Measurements from ENCODE around the gene CDC14B. TPM values are rescaled to one million over a fixed set of nuclear protein-coding genes. Genes with fewer than 3 reads are reported as not detected.

Gene CDC14B
- total and polyA plus RNA-seq, 2 donors from 2014 or later, result 9.1 to 19.6 TPM

- TF ChIP-seq CTCF (IDR thresholded peaks at IDR 0.05; ENCODE audit: borderline replicate concordance, extremely low read depth, insufficient read depth), result no peak
- no peaks in the 10 kb centered on the region for H3K4me1 ChIP-seq (ENCODE audit: control insufficient read depth in 2 of 3, insufficient read depth in 2 of 3, low read depth in 1 of 3, low read length in 3 of 3)
- no peaks in the 10 kb centered on the region for H3K27me3 ChIP-seq (ENCODE audit: control insufficient read depth, insufficient read depth, low read length)
- H3K27ac ChIP-seq (ENCODE audit: low read depth in 2 of 2, low read length in 2 of 2), result no peak overlapping the region
- intact Hi-C loops (cut with DNase I), result no loop called here
- H3K9ac ChIP-seq (ENCODE audit: low read length in 3 of 3), result no peak overlapping the region
- H3K9me3 ChIP-seq (ENCODE audit: control insufficient read depth in 2 of 3, insufficient read depth in 1 of 3, low read length in 3 of 3), result no peaks in the 10 kb centered on the region
- no peak for FAIRE-seq
- peak in 3 of 5 donors; percentile 50 to 67 (median 66) for DNase-seq
- H3K4me3 ChIP-seq (ENCODE audit: low read length in 3 of 3), result no peak overlapping the region
- H3K36me3 ChIP-seq (ENCODE audit: control insufficient read depth in 2 of 3, insufficient read depth in 3 of 3, low read length in 3 of 3), result peaks cover 0 to 19% (median 6%) of the 10 kb centered on the region in 3 donors
These were observed 157.1 kb downstream of the CDC14B start for GRCh38 chr9:96462541-96462940.

GRCh38 chr9:96461336-96461735, 158.3 kb downstream of the CDC14B start:
- Histone ChIP-seq H3K4me1 (ENCODE audit: control insufficient read depth in 2 of 3, insufficient read depth in 2 of 3, low read depth in 1 of 3, low read length in 3 of 3) (no peaks in the 10 kb centered on the region), H3K9me3 (ENCODE audit: control insufficient read depth in 2 of 3, insufficient read depth in 1 of 3, low read length in 3 of 3) (no peaks in the 10 kb centered on the region), H3K27ac (ENCODE audit: low read depth in 2 of 2, low read length in 2 of 2) (no peak overlapping the region), H3K4me3 (ENCODE audit: low read length in 3 of 3) (no peak overlapping the region), H3K27me3 (ENCODE audit: control insufficient read depth, insufficient read depth, low read length) (no peaks in the 10 kb centered on the region), H3K36me3 (ENCODE audit: control insufficient read depth in 2 of 3, insufficient read depth in 3 of 3, low read length in 3 of 3) (peaks cover 0 to 14% (median 4%) of the 10 kb centered on the region in 3 donors), H3K9ac (ENCODE audit: low read length in 3 of 3) (no peak overlapping the region)
- no peak for TF ChIP-seq CTCF (IDR thresholded peaks at IDR 0.05; ENCODE audit: borderline replicate concordance, extremely low read depth, insufficient read depth)
- DNase-seq (no peak), FAIRE-seq (no peak)
- intact Hi-C loops (cut with DNase I), result no loop called here

- Histone ChIP-seq H3K27me3 (ENCODE audit: control insufficient read depth, insufficient read depth, low read length) (no peaks in the 10 kb centered on the region), H3K9me3 (ENCODE audit: control insufficient read depth in 2 of 3, insufficient read depth in 1 of 3, low read length in 3 of 3) (no peaks in the 10 kb centered on the region), H3K4me1 (ENCODE audit: control insufficient read depth in 2 of 3, insufficient read depth in 2 of 3, low read depth in 1 of 3, low read length in 3 of 3) (no peaks in the 10 kb centered on the region), H3K4me3 (ENCODE audit: low read length in 3 of 3) (no peak overlapping the region), H3K27ac (ENCODE audit: low read depth in 2 of 2, low read length in 2 of 2) (no peak overlapping the region), H3K9ac (ENCODE audit: low read length in 3 of 3) (no peak overlapping the region), H3K36me3 (ENCODE audit: control insufficient read depth in 2 of 3, insufficient read depth in 3 of 3, low read length in 3 of 3) (peaks cover 0 to 10% (median 4%) of the 10 kb centered on the region in 3 donors)
- intact Hi-C loops (cut with DNase I), result no loop called here
- DNase-seq, result no peak
- no peak for FAIRE-seq
- TF ChIP-seq CTCF (IDR thresholded peaks at IDR 0.05; ENCODE audit: borderline replicate concordance, extremely low read depth, insufficient read depth), result no peak
These were observed 158.8 kb downstream of the CDC14B start for GRCh38 chr9:96460882-96461281.

GRCh38 chr9:96460470-96460869, 159.2 kb downstream of the CDC14B start:
- Histone ChIP-seq H3K9me3 (ENCODE audit: control insufficient read depth in 2 of 3, insufficient read depth in 1 of 3, low read length in 3 of 3) (no peaks in the 10 kb centered on the region), H3K9ac (ENCODE audit: low read length in 3 of 3) (no peak overlapping the region), H3K4me1 (ENCODE audit: control insufficient read depth in 2 of 3, insufficient read depth in 2 of 3, low read depth in 1 of 3, low read length in 3 of 3) (no peaks in the 10 kb centered on the region), H3K36me3 (ENCODE audit: control insufficient read depth in 2 of 3, insufficient read depth in 3 of 3, low read length in 3 of 3) (peaks cover 0 to 7% (median 0%) of the 10 kb centered on the region in 3 donors), H3K4me3 (ENCODE audit: low read length in 3 of 3) (no peak overlapping the region), H3K27ac (ENCODE audit: low read depth in 2 of 2, low read length in 2 of 2) (no peak overlapping the region), H3K27me3 (ENCODE audit: control insufficient read depth, insufficient read depth, low read length) (no peaks in the 10 kb centered on the region)
- intact Hi-C loops (cut with DNase I), result no loop called here
- TF ChIP-seq CTCF (IDR thresholded peaks at IDR 0.05; ENCODE audit: borderline replicate concordance, extremely low read depth, insufficient read depth), result no peak
- FAIRE-seq, result no peak
- no peak for DNase-seq

Measured in kidney (tissue), 14 donors.